WTC11 (cell line): Measurements from ENCODE around the gene ATP7A. TPM values are rescaled to one million over a fixed set of nuclear protein-coding genes. Genes with fewer than 3 reads are reported as not detected.

Experiments
- ATAC-seq: fragments of 200-7000 bp; cut with Tn5 transposase; 2 replicates; pipeline ENCODE4 v1.10.0; 2021; ENCODE audit warnings: mild to moderate bottlenecking, moderate library complexity
- CTCF ChIA-PET: fragments of 300-600 bp; sonication (Branson Sonifier 250); formaldehyde crosslinking; loops from one replicate; lab custom pipeline; 2021; ENCODE audit warnings: antibody characterized with exemption; lab: Charles Lee
- POLR2A ChIA-PET: fragments of 350-600 bp; sonication (Branson Sonifier 250); formaldehyde crosslinking; loops from one replicate; lab custom pipeline; 2021; ENCODE audit warnings: antibody characterized with exemption; lab: Charles Lee
- DNase-seq: peaks from one replicate; pipeline ENCODE4 v3.0.0; 2021; ENCODE audit warnings: low spot score
- H3K27ac Mint-ChIP-seq: 2 replicates; pipeline ENCODE4 v1.8.0; 2021; ENCODE audit warnings: mixed read lengths
- H3K27me3 Mint-ChIP-seq: 2 replicates; pipeline ENCODE4 v1.8.0; 2021; ENCODE audit warnings: low read depth, mild to moderate bottlenecking, moderate library complexity, mixed read lengths
- H3K36me3 Mint-ChIP-seq: 2 replicates; pipeline ENCODE4 v1.8.0; 2021; ENCODE audit warnings: mixed read lengths
- H3K4me1 Mint-ChIP-seq: 2 replicates; pipeline ENCODE4 v1.8.0; 2022; ENCODE audit warnings: mixed read lengths
- H3K4me3 Mint-ChIP-seq: 2 replicates; pipeline ENCODE4 v1.8.0; 2021; ENCODE audit warnings: mild to moderate bottlenecking, moderate library complexity, mixed read lengths
- H3K9me3 Mint-ChIP-seq: 2 replicates; pipeline ENCODE4 v1.8.0; 2021; ENCODE audit warnings: mixed read lengths
- ATF1 ChIP-seq: sonication (generic); formaldehyde crosslinking; IDR thresholded peaks from 2 replicates; pipeline ENCODE4 v1.8.1; 2023; ENCODE audit warnings: mild to moderate bottlenecking, moderate library complexity, missing genetic modification reagents
- ATF3 ChIP-seq: sonication (generic); formaldehyde crosslinking; conservative IDR thresholded peaks from 2 replicates; pipeline ENCODE4 v1.8.1; 2022; ENCODE audit warnings: mild to moderate bottlenecking, missing genetic modification reagents
- CREB1 ChIP-seq: sonication (generic); formaldehyde crosslinking; IDR thresholded peaks from 2 replicates; pipeline ENCODE4 v1.8.0; 2023; ENCODE audit warnings: mild to moderate bottlenecking, missing genetic modification reagents
- CREM ChIP-seq: sonication (generic); formaldehyde crosslinking; IDR thresholded peaks from 2 replicates; pipeline ENCODE4 v1.8.1; 2022; ENCODE audit warnings: mild to moderate bottlenecking, missing genetic modification reagents, moderate library complexity
- E2F4 ChIP-seq: sonication (generic); formaldehyde crosslinking; IDR thresholded peaks from 2 replicates; pipeline ENCODE4 v1.8.1; 2022; ENCODE audit warnings: low read depth, mild to moderate bottlenecking, moderate library complexity, missing genetic modification reagents, borderline replicate concordance
- GRHL2 ChIP-seq: fragments of 250-450 bp; sonication (Bioruptor Pico); IDR thresholded peaks from 2 replicates; pipeline ENCODE4 v1.8.0; 2022; ENCODE audit warnings: mild to moderate bottlenecking, moderate library complexity; ENCODE audit not compliant: insufficient replicate concordance, severe bottlenecking
- IRF1 ChIP-seq: sonication (generic); formaldehyde crosslinking; IDR thresholded peaks from 2 replicates; pipeline ENCODE4 v1.8.0; 2023; ENCODE audit warnings: missing genetic modification reagents
- IRF2 ChIP-seq: sonication (generic); formaldehyde crosslinking; IDR thresholded peaks from 2 replicates; pipeline ENCODE4 v1.8.0; 2022; ENCODE audit warnings: low read depth, missing genetic modification reagents, borderline replicate concordance
- NFE2L1 ChIP-seq: sonication (generic); formaldehyde crosslinking; IDR thresholded peaks from 2 replicates; pipeline ENCODE4 v1.8.1; 2023; ENCODE audit warnings: missing genetic modification reagents
- PRRX2 ChIP-seq: fragments of 250-450 bp; sonication (Bioruptor Pico); IDR thresholded peaks from 2 replicates; pipeline ENCODE4 v1.8.0; 2021; ENCODE audit warnings: mild to moderate bottlenecking
- ZBTB21 ChIP-seq: sonication (generic); formaldehyde crosslinking; IDR thresholded peaks from 2 replicates; pipeline ENCODE4 v1.8.1; 2023; ENCODE audit warnings: mild to moderate bottlenecking, missing genetic modification reagents, borderline replicate concordance
- ZBTB43 ChIP-seq: sonication (generic); formaldehyde crosslinking; IDR thresholded peaks from 2 replicates; pipeline ENCODE4 v1.8.1; 2023; ENCODE audit warnings: mild to moderate bottlenecking, missing genetic modification reagents
- ZNF121 ChIP-seq: sonication (generic); formaldehyde crosslinking; IDR thresholded peaks from 2 replicates; pipeline ENCODE4 v1.8.0; 2023; ENCODE audit warnings: missing genetic modification reagents
- ZNF396 ChIP-seq: fragments of 250-450 bp; sonication (Bioruptor Pico); IDR thresholded peaks from 2 replicates; pipeline ENCODE4 v1.8.0; 2021; ENCODE audit warnings: mild to moderate bottlenecking, moderate library complexity, borderline replicate concordance
- ZNF423 ChIP-seq: fragments of 250-450 bp; sonication (Bioruptor Pico); IDR thresholded peaks from 2 replicates; pipeline ENCODE4 v2.1.2; 2022; ENCODE audit warnings: mild to moderate bottlenecking, moderate library complexity
- total RNA-seq: library from RNA; stranded (reverse); gene quantifications from 3 replicates; pipeline ENCODE4 v1.2.3, GENCODE V29; 2021
- TF ChIP-seq, protein P1 (sequence below): sonication (generic); formaldehyde crosslinking; IDR thresholded peaks from 2 replicates; pipeline ENCODE4 v1.8.1; 2023; ENCODE audit warnings: mild to moderate bottlenecking, missing genetic modification reagents, moderate library complexity
- TF ChIP-seq, protein P2 (sequence below): sonication (generic); formaldehyde crosslinking; IDR thresholded peaks from 2 replicates; pipeline ENCODE4 v1.8.1; 2023; ENCODE audit warnings: mild to moderate bottlenecking, missing genetic modification reagents, moderate library complexity
- TF ChIP-seq, protein P3 (sequence below): sonication (generic); formaldehyde crosslinking; IDR thresholded peaks from 2 replicates; pipeline ENCODE4 v1.8.1; 2023; ENCODE audit warnings: mild to moderate bottlenecking, missing genetic modification reagents
- TF ChIP-seq, protein P4 (sequence below): fragments of 250-450 bp; sonication (Bioruptor Pico); conservative IDR thresholded peaks from 2 replicates; pipeline ENCODE4 v1.9.0; 2021; ENCODE audit warnings: mild to moderate bottlenecking
- TF ChIP-seq, protein P5 (sequence below): sonication (generic); formaldehyde crosslinking; IDR thresholded peaks from 2 replicates; pipeline ENCODE4 v1.8.0; 2022; ENCODE audit warnings: mild to moderate bottlenecking, missing genetic modification reagents

Gene ATP7A
- total RNA-seq, 1 experiment from 2014 or later = 2.8 TPM

DNA sequence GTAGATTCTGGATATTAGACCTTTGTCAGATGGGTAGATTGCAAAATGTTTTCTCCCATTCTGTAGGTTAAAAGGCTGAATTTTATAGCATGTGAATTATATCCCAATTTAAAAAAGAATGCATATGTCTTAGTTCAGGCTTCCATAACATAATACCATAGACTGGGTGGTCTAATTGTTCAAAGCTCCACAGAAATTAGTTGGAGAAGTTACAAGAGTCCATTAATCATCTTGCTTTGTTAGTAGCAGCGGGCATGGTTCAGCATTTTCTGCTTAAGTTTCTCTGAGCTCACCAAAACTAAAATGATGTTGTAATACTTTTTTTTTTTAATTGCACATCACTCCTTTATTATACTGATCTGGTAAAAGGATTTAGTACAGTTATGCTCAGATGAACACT is 57.1 kb downstream of the ATP7A start:
- ChIA-PET CTCF (no interaction called here), POLR2A (no interaction called here)
- TF ChIP-seq CREM (CRISPR knock-in tag) (no peak), GRHL2 (CRISPR knock-in tag) (no peak), CREB1 (CRISPR knock-in tag) (no peak), ZBTB43 (no peak), ZNF121 (no peak), E2F4 (no peak), ZNF423 (CRISPR knock-in tag) (no peak), ZNF396 (CRISPR knock-in tag) (no peak), ZBTB21 (CRISPR knock-in tag) (no peak), NFE2L1 (CRISPR knock-in tag) (no peak), PRRX2 (no peak), ATF3 (no peak), IRF1 (CRISPR knock-in tag) (no peak), IRF2 (CRISPR knock-in tag) (no peak), ATF1 (CRISPR knock-in tag) (no peak)
- TF ChIP-seq, protein P1, sequence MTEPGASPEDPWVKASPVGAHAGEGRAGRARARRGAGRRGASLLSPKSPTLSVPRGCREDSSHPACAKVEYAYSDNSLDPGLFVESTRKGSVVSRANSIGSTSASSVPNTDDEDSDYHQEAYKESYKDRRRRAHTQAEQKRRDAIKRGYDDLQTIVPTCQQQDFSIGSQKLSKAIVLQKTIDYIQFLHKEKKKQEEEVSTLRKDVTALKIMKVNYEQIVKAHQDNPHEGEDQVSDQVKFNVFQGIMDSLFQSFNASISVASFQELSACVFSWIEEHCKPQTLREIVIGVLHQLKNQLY (CRISPR knock-in tag) = no peak
- TF ChIP-seq, protein P2, sequence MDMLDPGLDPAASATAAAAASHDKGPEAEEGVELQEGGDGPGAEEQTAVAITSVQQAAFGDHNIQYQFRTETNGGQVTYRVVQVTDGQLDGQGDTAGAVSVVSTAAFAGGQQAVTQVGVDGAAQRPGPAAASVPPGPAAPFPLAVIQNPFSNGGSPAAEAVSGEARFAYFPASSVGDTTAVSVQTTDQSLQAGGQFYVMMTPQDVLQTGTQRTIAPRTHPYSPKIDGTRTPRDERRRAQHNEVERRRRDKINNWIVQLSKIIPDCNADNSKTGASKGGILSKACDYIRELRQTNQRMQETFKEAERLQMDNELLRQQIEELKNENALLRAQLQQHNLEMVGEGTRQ (CRISPR knock-in tag) = no peak
- TF ChIP-seq, protein P3, sequence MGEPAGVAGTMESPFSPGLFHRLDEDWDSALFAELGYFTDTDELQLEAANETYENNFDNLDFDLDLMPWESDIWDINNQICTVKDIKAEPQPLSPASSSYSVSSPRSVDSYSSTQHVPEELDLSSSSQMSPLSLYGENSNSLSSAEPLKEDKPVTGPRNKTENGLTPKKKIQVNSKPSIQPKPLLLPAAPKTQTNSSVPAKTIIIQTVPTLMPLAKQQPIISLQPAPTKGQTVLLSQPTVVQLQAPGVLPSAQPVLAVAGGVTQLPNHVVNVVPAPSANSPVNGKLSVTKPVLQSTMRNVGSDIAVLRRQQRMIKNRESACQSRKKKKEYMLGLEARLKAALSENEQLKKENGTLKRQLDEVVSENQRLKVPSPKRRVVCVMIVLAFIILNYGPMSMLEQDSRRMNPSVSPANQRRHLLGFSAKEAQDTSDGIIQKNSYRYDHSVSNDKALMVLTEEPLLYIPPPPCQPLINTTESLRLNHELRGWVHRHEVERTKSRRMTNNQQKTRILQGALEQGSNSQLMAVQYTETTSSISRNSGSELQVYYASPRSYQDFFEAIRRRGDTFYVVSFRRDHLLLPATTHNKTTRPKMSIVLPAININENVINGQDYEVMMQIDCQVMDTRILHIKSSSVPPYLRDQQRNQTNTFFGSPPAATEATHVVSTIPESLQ (CRISPR knock-in tag) = no peak
- TF ChIP-seq, protein P4, sequence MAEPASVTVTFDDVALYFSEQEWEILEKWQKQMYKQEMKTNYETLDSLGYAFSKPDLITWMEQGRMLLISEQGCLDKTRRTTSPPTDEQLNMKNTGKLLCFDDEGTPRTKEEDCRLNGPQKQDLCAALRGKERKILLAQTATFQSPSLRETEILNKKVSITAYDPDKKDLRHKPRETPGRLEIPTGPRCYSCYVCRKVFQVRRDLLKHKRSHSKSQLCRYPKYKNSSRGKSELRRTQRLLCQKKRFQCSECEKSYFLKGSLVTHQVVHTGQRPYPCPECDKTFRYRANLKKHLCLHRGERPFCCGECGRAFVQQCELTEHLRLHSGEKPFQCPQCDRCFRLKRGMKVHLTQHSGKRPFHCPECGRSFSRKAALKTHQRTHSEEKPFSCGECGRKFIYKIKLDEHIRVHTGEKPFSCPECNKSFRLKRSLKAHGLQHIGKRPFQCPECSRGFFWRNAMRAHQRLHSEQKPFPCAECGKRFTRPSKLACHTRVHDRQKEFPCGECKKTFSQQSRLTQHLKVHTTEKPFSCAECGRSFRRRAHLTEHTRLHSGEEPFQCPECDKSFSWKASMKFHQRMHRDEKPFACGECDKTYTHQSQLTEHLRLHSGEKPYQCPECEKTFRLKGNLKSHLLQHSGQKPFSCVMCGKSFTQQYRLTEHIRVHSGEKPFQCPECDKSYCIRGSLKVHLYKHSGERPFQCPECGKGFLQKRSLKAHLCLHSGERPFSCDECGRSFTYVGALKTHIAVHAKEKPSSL (CRISPR knock-in tag) = no peak
- TF ChIP-seq, protein P5, sequence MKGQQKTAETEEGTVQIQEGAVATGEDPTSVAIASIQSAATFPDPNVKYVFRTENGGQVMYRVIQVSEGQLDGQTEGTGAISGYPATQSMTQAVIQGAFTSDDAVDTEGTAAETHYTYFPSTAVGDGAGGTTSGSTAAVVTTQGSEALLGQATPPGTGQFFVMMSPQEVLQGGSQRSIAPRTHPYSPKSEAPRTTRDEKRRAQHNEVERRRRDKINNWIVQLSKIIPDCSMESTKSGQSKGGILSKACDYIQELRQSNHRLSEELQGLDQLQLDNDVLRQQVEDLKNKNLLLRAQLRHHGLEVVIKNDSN (CRISPR knock-in tag) = no peak
- TF ChIP-seq, all 79 proteins: peak for 0
- ATAC-seq (no peak), DNase-seq (no peak)
- no peaks in the 10 kb centered on the region for H3K27me3 Mint-ChIP-seq
- no peaks in the 10 kb centered on the region for H3K4me1 Mint-ChIP-seq
- H3K4me3 Mint-ChIP-seq = no peak overlapping the region
- no peaks in the 10 kb centered on the region for H3K36me3 Mint-ChIP-seq
- H3K9me3 Mint-ChIP-seq = no peaks in the 10 kb centered on the region
- H3K27ac Mint-ChIP-seq = no peak overlapping the region
